KOPT-K1 (cell line): ENCODE measurements around the gene VCAN.

Source experiments
- H3K27ac ChIP-seq: fragments of 200-600 bp; sonication (generic); 2 replicates; pipeline ENCODE4 v1.5.1; 2016; ENCODE audit warnings: antibody characterized with exemption, mild to moderate bottlenecking, low read depth, low read length; ENCODE audit not compliant: poor library complexity, severe bottlenecking
- H3K36me3 ChIP-seq: fragments of 200-600 bp; sonication (generic); 2 replicates; pipeline ENCODE4 v1.5.1; 2017; ENCODE audit warnings: antibody characterized with exemption, mild to moderate bottlenecking, low read length, moderate library complexity; ENCODE audit not compliant: insufficient read depth
- H3K9me3 ChIP-seq: fragments of 200-600 bp; sonication (generic); 2 replicates; pipeline ENCODE4 v1.5.1; 2017; ENCODE audit warnings: antibody characterized with exemption, low read length, mild to moderate bottlenecking; ENCODE audit not compliant: insufficient read depth, poor library complexity, severe bottlenecking

Gene VCAN

GRCh38 chr5:83551821-83552220, 80.3 kb downstream of the VCAN start:
- H3K27ac ChIP-seq, result no peak overlapping the region
- H3K36me3 ChIP-seq, result no peaks in the 10 kb centered on the region
- H3K9me3 ChIP-seq, result no peaks in the 10 kb centered on the region

- Histone ChIP-seq H3K36me3 (no peaks in the 10 kb centered on the region), H3K9me3 (no peaks in the 10 kb centered on the region), H3K27ac (no peak overlapping the region)
Measured at GRCh38 chr5:83552275-83552674, 80.7 kb downstream of the VCAN start.

- Histone ChIP-seq H3K36me3 (no peaks in the 10 kb centered on the region), H3K9me3 (no peaks in the 10 kb centered on the region), H3K27ac (no peak overlapping the region)
Measured at GRCh38 chr5:83553000-83553486, 81.5 kb downstream of the VCAN start.

GRCh38 chr5:83554133-83554532, 82.6 kb downstream of the VCAN start:
- H3K9me3 ChIP-seq, result no peaks in the 10 kb centered on the region
- no peaks in the 10 kb centered on the region for H3K36me3 ChIP-seq
- no peak overlapping the region for H3K27ac ChIP-seq

- Histone ChIP-seq H3K9me3 (no peaks in the 10 kb centered on the region), H3K36me3 (no peaks in the 10 kb centered on the region), H3K27ac (no peak overlapping the region)
Measured at GRCh38 chr5:83554686-83555085, 83.1 kb downstream of the VCAN start.

GRCh38 chr5:83555263-83555662, 83.7 kb downstream of the VCAN start:
- Histone ChIP-seq H3K27ac (no peak overlapping the region), H3K9me3 (no peaks in the 10 kb centered on the region), H3K36me3 (no peaks in the 10 kb centered on the region)

GRCh38 chr5:83556190-83556589, 84.6 kb downstream of the VCAN start:
- H3K36me3 ChIP-seq, result no peaks in the 10 kb centered on the region

GRCh38 chr5:83559118-83559785, 87.7 kb downstream of the VCAN start:
- Histone ChIP-seq H3K27ac (no peak overlapping the region), H3K9me3 (no peaks in the 10 kb centered on the region), H3K36me3 (no peaks in the 10 kb centered on the region)

More at GRCh38 chr5:83556190-83556589, 84.6 kb downstream of the VCAN start:
- H3K27ac ChIP-seq, result no peak overlapping the region
- no peaks in the 10 kb centered on the region for H3K9me3 ChIP-seq

GRCh38 chr5:83562071-83562606, 90.6 kb downstream of the VCAN start:
- H3K36me3 ChIP-seq, result no peaks in the 10 kb centered on the region
- no peak overlapping the region for H3K27ac ChIP-seq
- H3K9me3 ChIP-seq, result no peaks in the 10 kb centered on the region

GRCh38 chr5:83562791-83563557, 91.4 kb downstream of the VCAN start:
- Histone ChIP-seq H3K36me3 (no peaks in the 10 kb centered on the region), H3K27ac (no peak overlapping the region), H3K9me3 (no peaks in the 10 kb centered on the region)

- Histone ChIP-seq H3K27ac (no peak overlapping the region), H3K9me3 (no peaks in the 10 kb centered on the region), H3K36me3 (no peaks in the 10 kb centered on the region)
Measured at GRCh38 chr5:83563631-83564030, 92.1 kb downstream of the VCAN start.

GRCh38 chr5:83564069-83564749, 92.7 kb downstream of the VCAN start:
- Histone ChIP-seq H3K36me3 (no peaks in the 10 kb centered on the region), H3K9me3 (no peaks in the 10 kb centered on the region), H3K27ac (no peak overlapping the region)

GRCh38 chr5:83567741-83568140, 96.2 kb downstream of the VCAN start:
- Histone ChIP-seq H3K9me3 (no peaks in the 10 kb centered on the region), H3K27ac (no peak overlapping the region), H3K36me3 (no peaks in the 10 kb centered on the region)

- Histone ChIP-seq H3K27ac (no peak overlapping the region), H3K36me3 (no peaks in the 10 kb centered on the region), H3K9me3 (no peaks in the 10 kb centered on the region)
Measured at GRCh38 chr5:83568186-83568585, 96.6 kb downstream of the VCAN start.

- H3K36me3 ChIP-seq, result no peaks in the 10 kb centered on the region
- no peaks in the 10 kb centered on the region for H3K9me3 ChIP-seq
- H3K27ac ChIP-seq, result no peak overlapping the region
Measured at GRCh38 chr5:83570916-83571315, 99.4 kb downstream of the VCAN start.
